ENCODE data around the gene JAML. TPM values are rescaled to one million over a fixed set of nuclear protein-coding genes. Genes with fewer than 3 reads are reported as not detected.

JAML gene
- total and polyA plus RNA-seq, 2 experiments from 2014 or later, result 0.56 to 1.0 TPM

DNA sequence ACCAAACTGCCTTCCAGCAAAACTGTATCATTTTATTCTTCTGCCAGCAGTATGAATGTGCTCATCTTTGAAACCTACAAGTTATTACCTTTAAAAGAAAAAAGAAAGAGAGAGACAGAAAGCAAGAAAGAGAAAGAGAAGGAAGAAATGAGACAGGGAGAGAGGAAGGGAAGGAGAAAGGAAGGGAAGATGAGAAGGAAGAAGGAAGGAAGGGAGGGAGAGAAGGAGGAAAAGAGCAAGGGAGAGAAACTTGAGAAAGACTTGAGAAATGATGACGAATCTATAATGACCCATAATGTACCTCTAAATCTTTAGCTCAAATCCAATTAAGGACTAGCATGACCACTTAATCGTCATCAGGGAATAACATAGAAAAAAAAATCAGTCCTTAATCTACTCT is 11.4 kb upstream of the JAML start (continued):
- TF ChIP-seq, protein P1, sequence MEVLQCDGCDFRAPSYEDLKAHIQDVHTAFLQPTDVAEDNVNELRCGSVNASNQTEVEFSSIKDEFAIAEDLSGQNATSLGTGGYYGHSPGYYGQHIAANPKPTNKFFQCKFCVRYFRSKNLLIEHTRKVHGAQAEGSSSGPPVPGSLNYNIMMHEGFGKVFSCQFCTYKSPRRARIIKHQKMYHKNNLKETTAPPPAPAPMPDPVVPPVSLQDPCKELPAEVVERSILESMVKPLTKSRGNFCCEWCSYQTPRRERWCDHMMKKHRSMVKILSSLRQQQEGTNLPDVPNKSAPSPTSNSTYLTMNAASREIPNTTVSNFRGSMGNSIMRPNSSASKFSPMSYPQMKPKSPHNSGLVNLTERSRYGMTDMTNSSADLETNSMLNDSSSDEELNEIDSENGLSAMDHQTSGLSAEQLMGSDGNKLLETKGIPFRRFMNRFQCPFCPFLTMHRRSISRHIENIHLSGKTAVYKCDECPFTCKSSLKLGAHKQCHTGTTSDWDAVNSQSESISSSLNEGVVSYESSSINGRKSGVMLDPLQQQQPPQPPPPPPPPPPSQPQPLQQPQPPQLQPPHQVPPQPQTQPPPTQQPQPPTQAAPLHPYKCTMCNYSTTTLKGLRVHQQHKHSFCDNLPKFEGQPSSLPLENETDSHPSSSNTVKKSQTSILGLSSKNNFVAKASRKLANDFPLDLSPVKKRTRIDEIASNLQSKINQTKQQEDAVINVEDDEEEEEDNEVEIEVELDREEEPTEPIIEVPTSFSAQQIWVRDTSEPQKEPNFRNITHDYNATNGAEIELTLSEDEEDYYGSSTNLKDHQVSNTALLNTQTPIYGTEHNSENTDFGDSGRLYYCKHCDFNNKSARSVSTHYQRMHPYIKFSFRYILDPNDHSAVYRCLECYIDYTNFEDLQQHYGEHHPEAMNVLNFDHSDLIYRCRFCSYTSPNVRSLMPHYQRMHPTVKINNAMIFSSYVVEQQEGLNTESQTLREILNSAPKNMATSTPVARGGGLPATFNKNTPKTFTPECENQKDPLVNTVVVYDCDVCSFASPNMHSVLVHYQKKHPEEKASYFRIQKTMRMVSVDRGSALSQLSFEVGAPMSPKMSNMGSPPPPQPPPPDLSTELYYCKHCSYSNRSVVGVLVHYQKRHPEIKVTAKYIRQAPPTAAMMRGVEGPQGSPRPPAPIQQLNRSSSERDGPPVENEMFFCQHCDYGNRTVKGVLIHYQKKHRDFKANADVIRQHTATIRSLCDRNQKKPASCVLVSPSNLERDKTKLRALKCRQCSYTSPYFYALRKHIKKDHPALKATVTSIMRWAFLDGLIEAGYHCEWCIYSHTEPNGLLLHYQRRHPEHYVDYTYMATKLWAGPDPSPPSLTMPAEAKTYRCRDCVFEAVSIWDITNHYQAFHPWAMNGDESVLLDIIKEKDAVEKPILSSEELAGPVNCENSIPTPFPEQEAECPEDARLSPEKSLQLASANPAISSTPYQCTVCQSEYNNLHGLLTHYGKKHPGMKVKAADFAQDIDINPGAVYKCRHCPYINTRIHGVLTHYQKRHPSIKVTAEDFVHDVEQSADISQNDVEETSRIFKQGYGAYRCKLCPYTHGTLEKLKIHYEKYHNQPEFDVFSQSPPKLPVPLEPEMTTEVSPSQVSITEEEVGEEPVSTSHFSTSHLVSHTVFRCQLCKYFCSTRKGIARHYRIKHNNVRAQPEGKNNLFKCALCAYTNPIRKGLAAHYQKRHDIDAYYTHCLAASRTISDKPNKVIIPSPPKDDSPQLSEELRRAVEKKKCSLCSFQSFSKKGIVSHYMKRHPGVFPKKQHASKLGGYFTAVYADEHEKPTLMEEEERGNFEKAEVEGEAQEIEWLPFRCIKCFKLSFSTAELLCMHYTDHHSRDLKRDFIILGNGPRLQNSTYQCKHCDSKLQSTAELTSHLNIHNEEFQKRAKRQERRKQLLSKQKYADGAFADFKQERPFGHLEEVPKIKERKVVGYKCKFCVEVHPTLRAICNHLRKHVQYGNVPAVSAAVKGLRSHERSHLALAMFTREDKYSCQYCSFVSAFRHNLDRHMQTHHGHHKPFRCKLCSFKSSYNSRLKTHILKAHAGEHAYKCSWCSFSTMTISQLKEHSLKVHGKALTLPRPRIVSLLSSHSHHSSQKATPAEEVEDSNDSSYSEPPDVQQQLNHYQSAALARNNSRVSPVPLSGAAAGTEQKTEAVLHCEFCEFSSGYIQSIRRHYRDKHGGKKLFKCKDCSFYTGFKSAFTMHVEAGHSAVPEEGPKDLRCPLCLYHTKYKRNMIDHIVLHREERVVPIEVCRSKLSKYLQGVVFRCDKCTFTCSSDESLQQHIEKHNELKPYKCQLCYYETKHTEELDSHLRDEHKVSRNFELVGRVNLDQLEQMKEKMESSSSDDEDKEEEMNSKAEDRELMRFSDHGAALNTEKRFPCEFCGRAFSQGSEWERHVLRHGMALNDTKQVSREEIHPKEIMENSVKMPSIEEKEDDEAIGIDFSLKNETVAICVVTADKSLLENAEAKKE (CRISPR knock-in tag; IDR thresholded peaks at IDR 0.05), result no peak

DNA sequence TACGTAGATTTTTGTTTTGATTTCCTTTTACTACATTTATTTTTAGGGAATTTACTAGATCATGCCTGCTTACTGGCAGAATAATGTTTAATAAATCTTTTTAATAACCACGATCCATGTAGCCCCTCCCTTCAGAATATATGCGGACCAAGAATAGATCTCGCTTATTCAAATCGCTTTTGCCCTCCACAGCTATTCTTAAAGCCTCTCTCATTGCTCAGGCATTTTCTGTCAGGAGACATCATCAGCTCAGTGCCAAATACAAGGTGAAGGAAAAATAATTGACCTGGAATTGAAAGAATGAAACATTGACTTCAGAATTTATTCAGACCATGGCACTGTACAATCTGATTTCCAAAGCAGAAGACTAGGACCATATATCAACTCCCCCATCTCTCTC is 10.0 kb upstream of the JAML start:
- ATAC-seq, result no peak
- H3K4me2 ChIP-seq, result no peak overlapping the region
- H3K36me3 ChIP-seq (ENCODE audit: insufficient read depth), result no peaks in the 10 kb centered on the region
- no peaks in the 10 kb centered on the region for H3F3A ChIP-seq (replicated peaks; ENCODE audit: low read depth)
- no peak for DNase-seq (ENCODE audit: low spot score)
- H3K27ac Mint-ChIP-seq, result no peak overlapping the region
- H3K36me3 Mint-ChIP-seq (ENCODE audit: low read depth), result no peaks in the 10 kb centered on the region
- H3K9me3 Mint-ChIP-seq, result no peaks in the 10 kb centered on the region
- no peaks in the 10 kb centered on the region for H3K4me1 ChIP-seq (ENCODE audit: insufficient read depth)
- H4K20me1 ChIP-seq (replicated peaks; ENCODE audit: insufficient read depth), result no peaks in the 10 kb centered on the region
- H3K27me3 Mint-ChIP-seq (ENCODE audit: insufficient read depth, low read depth, poor library complexity), result no peaks in the 10 kb centered on the region
- peaks cover 10% of the 10 kb centered on the region for H3K4me1 Mint-ChIP-seq
- H2AFZ ChIP-seq, result no peak overlapping the region
- no peak overlapping the region for H3K4me3 Mint-ChIP-seq
- H3K9me2 ChIP-seq (ENCODE audit: insufficient read depth), result no peaks in the 10 kb centered on the region
- H3K27me3 ChIP-seq (ENCODE audit: insufficient read depth), result no peaks in the 10 kb centered on the region
- no peak overlapping the region for H3K27ac ChIP-seq (ENCODE audit: low read depth)
- H3K4me3 ChIP-seq, result no peak overlapping the region
- H3K79me2 ChIP-seq (replicated peaks; ENCODE audit: insufficient read depth), result no peaks in the 10 kb centered on the region
- no peak for TF ChIP-seq ZNF114 (CRISPR knock-in tag; IDR thresholded peaks at IDR 0.05)
- TF ChIP-seq ZNF331 (CRISPR knock-in tag; IDR thresholded peaks at IDR 0.05; ENCODE audit: low read depth), result no peak
- no peak for TF ChIP-seq CREB1 (CRISPR knock-in tag; IDR thresholded peaks at IDR 0.05; ENCODE audit: low read depth)
- TF ChIP-seq, protein P1 (CRISPR knock-in tag; IDR thresholded peaks at IDR 0.05), result no peak
- no peak for TF ChIP-seq JUNB (IDR thresholded peaks at IDR 0.05; ENCODE audit: unreplicated experiment)
- TF ChIP-seq POLR2AphosphoS5 (IDR thresholded peaks at IDR 0.05; ENCODE audit: low read depth), result no peak
- TF ChIP-seq, protein P2, sequence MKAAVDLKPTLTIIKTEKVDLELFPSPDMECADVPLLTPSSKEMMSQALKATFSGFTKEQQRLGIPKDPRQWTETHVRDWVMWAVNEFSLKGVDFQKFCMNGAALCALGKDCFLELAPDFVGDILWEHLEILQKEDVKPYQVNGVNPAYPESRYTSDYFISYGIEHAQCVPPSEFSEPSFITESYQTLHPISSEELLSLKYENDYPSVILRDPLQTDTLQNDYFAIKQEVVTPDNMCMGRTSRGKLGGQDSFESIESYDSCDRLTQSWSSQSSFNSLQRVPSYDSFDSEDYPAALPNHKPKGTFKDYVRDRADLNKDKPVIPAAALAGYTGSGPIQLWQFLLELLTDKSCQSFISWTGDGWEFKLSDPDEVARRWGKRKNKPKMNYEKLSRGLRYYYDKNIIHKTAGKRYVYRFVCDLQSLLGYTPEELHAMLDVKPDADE (IDR thresholded peaks at IDR 0.05), result no peak
- no peak for TF ChIP-seq EZH2 (IDR thresholded peaks at IDR 0.05; ENCODE audit: low read depth, unreplicated experiment)
